Measurements from ENCODE around the gene NAPG. TPM values are rescaled to one million over a fixed set of nuclear protein-coding genes. Genes with fewer than 3 reads are reported as not detected.

NAPG gene
- total RNA-seq, 1 experiment from 2014 or later: 28.0 TPM

DNA sequence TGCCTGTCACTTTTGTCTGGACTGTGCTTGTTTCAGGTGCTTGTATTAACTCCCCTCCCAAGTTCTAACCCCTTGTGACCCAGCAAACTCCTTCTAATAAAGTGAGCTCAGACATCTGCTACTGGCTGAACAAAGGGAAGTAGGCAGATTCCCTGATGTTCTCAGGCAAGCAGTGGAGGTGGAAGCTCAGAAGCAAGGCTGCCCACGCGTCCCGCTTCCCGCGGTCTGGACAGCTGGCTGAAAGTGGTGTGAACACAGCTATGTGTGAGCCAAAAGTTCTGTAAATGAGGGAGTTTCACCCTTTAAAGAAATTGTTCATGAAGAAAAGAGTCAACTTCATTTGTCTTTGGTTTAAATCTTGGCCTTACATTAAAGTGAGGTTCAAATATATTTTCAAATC is 40.0 kb downstream of the NAPG start:
- TF ChIP-seq CEBPB (IDR thresholded peaks at IDR 0.05; ENCODE audit: low read depth) (no peak), CBX3 (IDR thresholded peaks at IDR 0.05; ENCODE audit: low read depth) (no peak), RAD21 (IDR thresholded peaks at IDR 0.05; ENCODE audit: low read depth) (no peak), SIN3A (IDR thresholded peaks at IDR 0.05; ENCODE audit: low read depth) (no peak), SRF (IDR thresholded peaks at IDR 0.05; ENCODE audit: low read depth) (no peak), JUND (IDR thresholded peaks at IDR 0.05) (no peak), ZNF274 (IDR thresholded peaks at IDR 0.05; ENCODE audit: low read depth, low read length) (no peak), ELF1 (IDR thresholded peaks at IDR 0.05; ENCODE audit: borderline replicate concordance, low read depth) (no peak), FOSL1 (IDR thresholded peaks at IDR 0.05; ENCODE audit: low read depth) (no peak), EGR1 (IDR thresholded peaks at IDR 0.05; ENCODE audit: low read depth) (no peak), YY1 (IDR thresholded peaks at IDR 0.05; ENCODE audit: extremely low read depth, insufficient replicate concordance, low read depth, low read length) (no peak), ZFX (IDR thresholded peaks at IDR 0.05) (no peak)
- TF ChIP-seq, protein P1, sequence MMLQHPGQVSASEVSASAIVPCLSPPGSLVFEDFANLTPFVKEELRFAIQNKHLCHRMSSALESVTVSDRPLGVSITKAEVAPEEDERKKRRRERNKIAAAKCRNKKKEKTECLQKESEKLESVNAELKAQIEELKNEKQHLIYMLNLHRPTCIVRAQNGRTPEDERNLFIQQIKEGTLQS (IDR thresholded peaks at IDR 0.05): no peak
- TF ChIP-seq, protein P2, sequence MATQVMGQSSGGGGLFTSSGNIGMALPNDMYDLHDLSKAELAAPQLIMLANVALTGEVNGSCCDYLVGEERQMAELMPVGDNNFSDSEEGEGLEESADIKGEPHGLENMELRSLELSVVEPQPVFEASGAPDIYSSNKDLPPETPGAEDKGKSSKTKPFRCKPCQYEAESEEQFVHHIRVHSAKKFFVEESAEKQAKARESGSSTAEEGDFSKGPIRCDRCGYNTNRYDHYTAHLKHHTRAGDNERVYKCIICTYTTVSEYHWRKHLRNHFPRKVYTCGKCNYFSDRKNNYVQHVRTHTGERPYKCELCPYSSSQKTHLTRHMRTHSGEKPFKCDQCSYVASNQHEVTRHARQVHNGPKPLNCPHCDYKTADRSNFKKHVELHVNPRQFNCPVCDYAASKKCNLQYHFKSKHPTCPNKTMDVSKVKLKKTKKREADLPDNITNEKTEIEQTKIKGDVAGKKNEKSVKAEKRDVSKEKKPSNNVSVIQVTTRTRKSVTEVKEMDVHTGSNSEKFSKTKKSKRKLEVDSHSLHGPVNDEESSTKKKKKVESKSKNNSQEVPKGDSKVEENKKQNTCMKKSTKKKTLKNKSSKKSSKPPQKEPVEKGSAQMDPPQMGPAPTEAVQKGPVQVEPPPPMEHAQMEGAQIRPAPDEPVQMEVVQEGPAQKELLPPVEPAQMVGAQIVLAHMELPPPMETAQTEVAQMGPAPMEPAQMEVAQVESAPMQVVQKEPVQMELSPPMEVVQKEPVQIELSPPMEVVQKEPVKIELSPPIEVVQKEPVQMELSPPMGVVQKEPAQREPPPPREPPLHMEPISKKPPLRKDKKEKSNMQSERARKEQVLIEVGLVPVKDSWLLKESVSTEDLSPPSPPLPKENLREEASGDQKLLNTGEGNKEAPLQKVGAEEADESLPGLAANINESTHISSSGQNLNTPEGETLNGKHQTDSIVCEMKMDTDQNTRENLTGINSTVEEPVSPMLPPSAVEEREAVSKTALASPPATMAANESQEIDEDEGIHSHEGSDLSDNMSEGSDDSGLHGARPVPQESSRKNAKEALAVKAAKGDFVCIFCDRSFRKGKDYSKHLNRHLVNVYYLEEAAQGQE (IDR thresholded peaks at IDR 0.05; ENCODE audit: low read depth): no peak
- ChIA-PET RAD21 (ENCODE audit: low non-redundant PET in 1 of 2, low total read pairs in 2 of 2, uncharacterized antibody in 2 of 2, unreplicated experiment in 2 of 2) (no interaction called here), CTCF (no interaction called here), POLR2A (no interaction called here)
- Histone ChIP-seq H3K4me1 (ENCODE audit: control insufficient read depth in 1 of 2, insufficient read depth in 2 of 2, low read length in 2 of 2) (no peaks in the 10 kb centered on the region), H3K9me3 (ENCODE audit: control insufficient read depth in 1 of 2, insufficient read depth in 1 of 2, low read depth in 1 of 2, low read length in 2 of 2) (no peaks in the 10 kb centered on the region), H3K27ac (ENCODE audit: low read depth, low read length) (no peak overlapping the region), H3K4me3 (replicated peaks in 1 of 2; ENCODE audit: low read depth in 1 of 2, low read length in 2 of 2) (no peak overlapping the region), H3K4me2 (ENCODE audit: low read length) (no peak overlapping the region), H3K9ac (ENCODE audit: low read length) (no peak overlapping the region), H3K27me3 (ENCODE audit: insufficient read depth, low read length) (no peaks in the 10 kb centered on the region), H2AFZ (ENCODE audit: low read depth, low read length, poor library complexity, severe bottlenecking) (no peak overlapping the region), H3K36me3 (ENCODE audit: control insufficient read depth in 1 of 2, insufficient read depth in 2 of 2, low read length in 2 of 2) (no peaks in the 10 kb centered on the region), H3K79me2 (ENCODE audit: insufficient read depth, low read length) (no peaks in the 10 kb centered on the region), H3K9me2 (ENCODE audit: insufficient read depth) (no peaks in the 10 kb centered on the region), H4K20me1 (ENCODE audit: insufficient read depth) (no peaks in the 10 kb centered on the region)
- intact Hi-C loops (cut with micrococcal nuclease): no loop called here
- BruUV-seq (replicated peaks): no TSS peak
- ATAC-seq (no peak), DNase-seq (ENCODE audit: low read depth, low spot score) (no peak)

Data from HCT116 (cell line).